K562 (cell line): ENCODE results near the gene GDF11. TPM values are rescaled to one million over a fixed set of nuclear protein-coding genes. Genes with fewer than 3 reads are reported as not detected.

ENCODE experiments used
- ATAC-seq: fragments of 200-7000 bp; cut with Tn5 transposase; 3 replicates; pipeline ENCODE4 v1.9.1; 2020; ENCODE audit warnings: moderate library complexity
- BruUV-seq: library from RNA; stranded (reverse); fragments of 400-500 nt; replicated peaks from 2 replicates; lab custom pipeline; 2021; lab: Mats Ljungman, UMichigan
- CTCF ChIA-PET: fragments of 300-600 bp; formaldehyde crosslinking; extraction: SDS; loops from one replicate; lab custom pipeline; 2021; ENCODE audit warnings: low intra/inter-chr PET ratio; lab: Yijun Ruan, JAX
- POLR2A ChIA-PET: fragments of 300-600, 350-650 bp; sonication (Branson Sonifier 250); formaldehyde crosslinking; extraction: SDS; loops from one replicate; lab custom pipeline; 2021; ENCODE audit warnings: antibody characterized with exemption, inconsistent platforms; lab: Yijun Ruan, JAX
- DNase-seq, 4 experiments: peaks; one replicate each; pipeline versions ENCODE4 v3.0.0 to v3.0.0-alpha.2; 2011 to 2018; ENCODE audit warnings: low spot score in 3 of 4, mixed read lengths in 3 of 4; ENCODE audit errors: extremely low read depth in 1 of 4
- FAIRE-seq: peaks from 2 replicates; lab custom pipeline; 2011; peaks lifted over from hg19 to GRCh38; lab: Jason Lieb, UNC
- H2AFZ ChIP-seq: 2 replicates; pipeline ENCODE4 v1.6.0; 2011; ENCODE audit warnings: low read depth, low read length, control low read depth, inconsistent platforms
- H3K27ac ChIP-seq: fragments of 200-600 bp; 3 replicates; pipeline ENCODE4 v1.8.0; 2011; ENCODE audit warnings: low read depth, mild to moderate bottlenecking, control low read depth, inconsistent platforms, low read length, moderate library complexity, mixed read lengths; ENCODE audit errors: extremely low read depth
- H3K27me3 ChIP-seq, 2 experiments: fragments of 300-600 bp in 1 of 2; 2 replicates in 1 of 2; 3 replicates in 1 of 2; pipeline versions ENCODE4 v1.6.0 to v1.8.0; 2011; ENCODE audit warnings: inconsistent platforms in 2 of 2, low read length in 2 of 2, mild to moderate bottlenecking in 1 of 2, mixed read lengths in 1 of 2, moderate library complexity in 1 of 2; ENCODE audit not compliant: control insufficient read depth in 2 of 2, insufficient read depth in 2 of 2
- H3K36me3 ChIP-seq: fragments of 300-600 bp; 3 replicates; pipeline ENCODE4 v1.8.0; 2011; ENCODE audit warnings: mild to moderate bottlenecking, low read length, inconsistent platforms; ENCODE audit not compliant: control insufficient read depth, insufficient read depth
- H3K4me1 ChIP-seq, 2 experiments: fragments of 200-600 bp in 1 of 2; replicated peaks in 1 of 2; 2 replicates in 1 of 2; 3 replicates in 1 of 2; pipeline versions ENCODE4 v1.5.1 to v1.8.0; 2011; ENCODE audit warnings: inconsistent platforms in 2 of 2, low read length in 2 of 2, mild to moderate bottlenecking in 1 of 2, mixed read lengths in 1 of 2, moderate library complexity in 1 of 2; ENCODE audit not compliant: control insufficient read depth in 2 of 2, insufficient read depth in 2 of 2
- H3K4me2 ChIP-seq: 2 replicates; pipeline ENCODE4 v1.6.1; 2011; ENCODE audit warnings: low read length, control low read depth, inconsistent platforms, mixed read lengths; ENCODE audit not compliant: insufficient read depth
- H3K4me3 ChIP-seq: fragments of 200-600 bp; sonication (generic), shearing (Covaris generic); 2 replicates; pipeline ENCODE4 v1.5.1; 2016; ENCODE audit warnings: control low read depth, inconsistent platforms
- H3K79me2 ChIP-seq: fragments of 200-600 bp; 3 replicates; pipeline ENCODE4 v1.8.0; 2011; ENCODE audit warnings: low read length, inconsistent platforms; ENCODE audit not compliant: control insufficient read depth, insufficient read depth
- H3K9ac ChIP-seq, 2 experiments: 2 replicates each; pipeline versions ENCODE4 v1.6.0 to v1.6.1; 2011; ENCODE audit warnings: low read depth in 2 of 2, low read length in 2 of 2, control low read depth in 1 of 2, inconsistent platforms in 1 of 2, mild to moderate bottlenecking in 1 of 2, mixed read lengths in 1 of 2; ENCODE audit not compliant: insufficient read depth in 1 of 2
- H3K9me1 ChIP-seq: one replicate; pipeline ENCODE4 v1.6.0; 2011; ENCODE audit warnings: inconsistent platforms, mild to moderate bottlenecking, low read length, moderate library complexity; ENCODE audit not compliant: control insufficient read depth, insufficient read depth
- H3K9me3 ChIP-seq: replicated peaks from 2 replicates; pipeline ENCODE4 v1.5.1; 2011; ENCODE audit warnings: low read depth, low read length, inconsistent platforms; ENCODE audit not compliant: control insufficient read depth, insufficient read depth
- H4K20me1 ChIP-seq: replicated peaks from 2 replicates; pipeline ENCODE4 v1.6.1; 2011; ENCODE audit warnings: low read length, inconsistent platforms, mixed read lengths; ENCODE audit not compliant: control insufficient read depth, insufficient read depth
- CXXC5 ChIP-seq: fragments of 250-450 bp; sonication (Bioruptor Pico); IDR thresholded peaks from 2 replicates; pipeline ENCODE4 v1.8.0; 2022; ENCODE audit warnings: inconsistent platforms, mild to moderate bottlenecking, moderate library complexity
- HMBOX1 ChIP-seq: sonication (generic); IDR thresholded peaks from 2 replicates; pipeline ENCODE4 v1.6.1; 2016
- MTA3 ChIP-seq: fragments of 450-650 bp; formaldehyde crosslinking; IDR thresholded peaks from 2 replicates; pipeline ENCODE4 v1.6.1; 2017; ENCODE audit warnings: mild to moderate bottlenecking, borderline replicate concordance
- ZSCAN32 ChIP-seq: fragments of 450-650 bp; formaldehyde crosslinking; IDR thresholded peaks from 2 replicates; pipeline ENCODE4 v1.4.0; 2020; ENCODE audit warnings: mild to moderate bottlenecking, moderate library complexity
- WGBS: fragments of 100-300 bp; shearing (Covaris generic); methylation state at CpG from one replicate; pipeline ENCODE4 v1.1.6; 2016; ENCODE audit warnings: low coverage, mixed read lengths; ENCODE audit not compliant: insufficient coverage; ENCODE audit errors: missing lambda C conversion rate; 5-methylcytosine and 5-hydroxymethylcytosine counted together
- in situ Hi-C: fragments of 300-500 bp; cut with MboI; formaldehyde crosslinking; loops from 4 replicates; pipeline ENCODE4 v1.15.0; 2018; ENCODE audit warnings: inconsistent platforms, mixed read lengths
- intact Hi-C: fragments of 100-400 bp; cut with micrococcal nuclease; formaldehyde crosslinking; loops from 2 replicates; pipeline ENCODE4 v1.14.2; 2022
- polyA plus RNA-seq, 8 experiments: library from polyadenylated mRNA; depleted of rRNA in 4 of 8; stranded (reverse) in 5 of 8; unstranded in 3 of 8; fragments of >200 nt; fragmentation: Nextera tagmentation in 2 of 8; fragmentation: Illumina TruSeq in 1 of 8; extraction: Ambion mirVana in 2 of 8; extraction: Trizol in 1 of 8; gene quantifications; 2 replicates each; pipeline versions ENCODE4 v1.2.1 to v1.2.3, GENCODE V29; 2011 to 2014; ENCODE audit warnings: inconsistent platforms in 1 of 8, missing spikeins in 1 of 8
- total RNA-seq, 7 experiments: library from RNA; depleted of rRNA in 6 of 7; stranded (reverse); fragments of >200 nt in 6 of 7; fragmentation: Illumina TruSeq in 2 of 7; extraction: Trizol in 2 of 7; gene quantifications; 2 replicates each; pipeline versions ENCODE4 v1.2.1 to v1.2.3, GENCODE V29; 2011 to 2021; ENCODE audit warnings: low replicate concordance in 1 of 7
- TF ChIP-seq, protein P1 (sequence below), 3 experiments: fragments of 200-800 bp in 1 of 3; sonication (Bioruptor generic) in 1 of 3; sonication (generic) in 1 of 3; formaldehyde crosslinking in 1 of 3; IDR thresholded peaks; 2 replicates each; pipeline versions ENCODE4 v1.6.1 to v1.8.0; 2016 to 2022; ENCODE audit warnings: mild to moderate bottlenecking in 2 of 3, missing compliant biosample characterization in 2 of 3, missing genetic modification characterization in 2 of 3, missing genetic modification reagents in 1 of 3
- TF ChIP-seq, protein P2 (sequence below), 2 experiments: fragments of 450-650 bp in 1 of 2; sonication (generic) in 1 of 2; formaldehyde crosslinking in 1 of 2; IDR thresholded peaks; 2 replicates each; pipeline versions ENCODE4 v1.7.1 to v1.9.0; 2016 to 2022; ENCODE audit warnings: inconsistent platforms in 1 of 2, mild to moderate bottlenecking in 1 of 2, missing genetic modification reagents in 1 of 2

The GDF11 gene
- total and polyA plus RNA-seq, 9 of the 15 experiments (the other 6 are each of a cell fraction or from before 2014, with no cell fraction given) = 1.4 to 15.7 (median 4.8) TPM

DNA sequence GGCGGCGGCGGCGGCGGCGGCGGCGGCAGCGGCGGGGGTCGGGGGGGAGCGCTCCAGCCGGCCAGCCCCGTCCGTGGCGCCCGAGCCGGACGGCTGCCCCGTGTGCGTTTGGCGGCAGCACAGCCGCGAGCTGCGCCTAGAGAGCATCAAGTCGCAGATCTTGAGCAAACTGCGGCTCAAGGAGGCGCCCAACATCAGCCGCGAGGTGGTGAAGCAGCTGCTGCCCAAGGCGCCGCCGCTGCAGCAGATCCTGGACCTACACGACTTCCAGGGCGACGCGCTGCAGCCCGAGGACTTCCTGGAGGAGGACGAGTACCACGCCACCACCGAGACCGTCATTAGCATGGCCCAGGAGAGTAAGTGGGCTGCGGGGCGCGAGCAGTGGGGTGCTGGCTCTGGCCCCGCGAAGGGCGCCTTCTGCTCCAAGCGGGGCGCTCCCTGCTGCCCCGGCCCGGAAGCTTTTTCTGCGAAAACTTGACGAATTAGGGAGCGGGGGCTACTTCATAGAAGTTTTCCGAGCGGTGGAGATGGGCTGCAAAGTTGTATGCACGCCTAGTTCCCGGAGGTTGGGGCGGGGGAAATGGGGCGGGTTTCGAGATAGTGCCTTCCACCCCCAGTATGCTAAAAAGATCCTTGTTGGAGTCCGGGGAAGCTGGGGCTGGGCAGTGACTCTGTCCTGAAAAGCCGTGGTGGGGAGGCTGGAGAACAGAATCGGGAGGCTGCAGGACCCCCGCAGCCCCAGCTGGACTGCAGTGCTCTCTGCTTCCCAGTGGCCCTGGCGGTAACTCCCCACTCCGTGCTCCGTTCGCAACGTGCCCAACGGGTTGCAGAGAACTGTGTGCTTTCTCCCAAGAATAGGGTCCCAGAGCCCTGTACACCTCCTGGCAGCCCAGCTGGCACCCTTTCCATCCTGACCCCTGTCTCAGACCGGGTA is 751 bp downstream of the GDF11 start:
- H3K27me3 ChIP-seq = no peaks in the 10 kb centered on the region
- ChIA-PET POLR2A (interaction anchor here (0.6 to 4.5 kb wide), 7 partner anchors 11 to 461 kb away, joined by 3 to 44 read pairs (median 3); partner anchors contain the start of gene CD63), CTCF (interaction anchor here (0.6 to 1.1 kb wide), 2 partner anchors 446 to 727 kb away, joined by 3 to 4 read pairs; no protein-coding TSS in a partner anchor)
- no peaks in the 10 kb centered on the region for H4K20me1 ChIP-seq
- no peaks in the 10 kb centered on the region for H3K9me1 ChIP-seq
- ATAC-seq (peak; percentile 64), DNase-seq (peak in 2 of 4 experiments; percentile 42 to 76), FAIRE-seq (peak; percentile 55)
- peak overlapping the region; percentile 67 to 98 for H3K9ac ChIP-seq
- peaks cover 26% of the 10 kb centered on the region; the same call in 2 of the 3 replicates for H3K36me3 ChIP-seq
- in situ Hi-C loops = no loop called here
- peaks cover 33 to 39% of the 10 kb centered on the region in 2 experiments for H3K4me1 ChIP-seq
- peak overlapping the region; percentile 84 for H2AFZ ChIP-seq
- peak overlapping the region; percentile 86 for H3K4me3 ChIP-seq
- H3K27ac ChIP-seq = peak overlapping the region; percentile 64
- WGBS = under 1% methylated on average over 39 of the region's 73 CpGs
- peaks cover 38% of the 10 kb centered on the region for H3K79me2 ChIP-seq
- intact Hi-C loops = loop anchor here (1.0 to 2.0 kb wide), 2 partner anchors 54 to 183 kb away; partner anchors contain the start of gene PYM1
- H3K4me2 ChIP-seq = peak overlapping the region; percentile 96
- TSS peak; percentile 43 for BruUV-seq
- no peaks in the 10 kb centered on the region; the same call in 1 of the 2 replicates for H3K9me3 ChIP-seq
- TF ChIP-seq, protein P1, sequence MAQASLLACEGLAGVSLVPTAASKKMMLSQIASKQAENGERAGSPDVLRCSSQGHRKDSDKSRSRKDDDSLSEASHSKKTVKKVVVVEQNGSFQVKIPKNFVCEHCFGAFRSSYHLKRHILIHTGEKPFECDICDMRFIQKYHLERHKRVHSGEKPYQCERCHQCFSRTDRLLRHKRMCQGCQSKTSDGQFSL (CRISPR knock-in tag; IDR thresholded peaks at IDR 0.05) = peak; percentile 29; the same call in 1 of the 2 replicates
- TF ChIP-seq, protein P1 (tag; IDR thresholded peaks at IDR 0.05) = no peak
- TF ChIP-seq HMBOX1 (no peak), ZSCAN32 (no peak), CXXC5 (CRISPR knock-in tag) (peak; percentile 59), MTA3 (0 out of 2 replicates have a peak, but pooled peaks have one; percentile 46)
- TF ChIP-seq, protein P2, sequence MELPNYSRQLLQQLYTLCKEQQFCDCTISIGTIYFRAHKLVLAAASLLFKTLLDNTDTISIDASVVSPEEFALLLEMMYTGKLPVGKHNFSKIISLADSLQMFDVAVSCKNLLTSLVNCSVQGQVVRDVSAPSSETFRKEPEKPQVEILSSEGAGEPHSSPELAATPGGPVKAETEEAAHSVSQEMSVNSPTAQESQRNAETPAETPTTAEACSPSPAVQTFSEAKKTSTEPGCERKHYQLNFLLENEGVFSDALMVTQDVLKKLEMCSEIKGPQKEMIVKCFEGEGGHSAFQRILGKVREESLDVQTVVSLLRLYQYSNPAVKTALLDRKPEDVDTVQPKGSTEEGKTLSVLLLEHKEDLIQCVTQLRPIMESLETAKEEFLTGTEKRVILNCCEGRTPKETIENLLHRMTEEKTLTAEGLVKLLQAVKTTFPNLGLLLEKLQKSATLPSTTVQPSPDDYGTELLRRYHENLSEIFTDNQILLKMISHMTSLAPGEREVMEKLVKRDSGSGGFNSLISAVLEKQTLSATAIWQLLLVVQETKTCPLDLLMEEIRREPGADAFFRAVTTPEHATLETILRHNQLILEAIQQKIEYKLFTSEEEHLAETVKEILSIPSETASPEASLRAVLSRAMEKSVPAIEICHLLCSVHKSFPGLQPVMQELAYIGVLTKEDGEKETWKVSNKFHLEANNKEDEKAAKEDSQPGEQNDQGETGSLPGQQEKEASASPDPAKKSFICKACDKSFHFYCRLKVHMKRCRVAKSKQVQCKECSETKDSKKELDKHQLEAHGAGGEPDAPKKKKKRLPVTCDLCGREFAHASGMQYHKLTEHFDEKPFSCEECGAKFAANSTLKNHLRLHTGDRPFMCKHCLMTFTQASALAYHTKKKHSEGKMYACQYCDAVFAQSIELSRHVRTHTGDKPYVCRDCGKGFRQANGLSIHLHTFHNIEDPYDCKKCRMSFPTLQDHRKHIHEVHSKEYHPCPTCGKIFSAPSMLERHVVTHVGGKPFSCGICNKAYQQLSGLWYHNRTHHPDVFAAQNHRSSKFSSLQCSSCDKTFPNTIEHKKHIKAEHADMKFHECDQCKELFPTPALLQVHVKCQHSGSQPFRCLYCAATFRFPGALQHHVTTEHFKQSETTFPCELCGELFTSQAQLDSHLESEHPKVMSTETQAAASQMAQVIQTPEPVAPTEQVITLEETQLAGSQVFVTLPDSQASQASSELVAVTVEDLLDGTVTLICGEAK (IDR thresholded peaks at IDR 0.05) = peak; percentile 51; the same call in 1 of the 2 replicates
- TF ChIP-seq, protein P2 (CRISPR knock-in tag; IDR thresholded peaks at IDR 0.05) = no peak
